Subcutaneous abdominal adipose tissue (tissue), 5 donors: ENCODE results near the gene ST6GALNAC5.

Source experiments
- H3K27ac ChIP-seq: one replicate; pipeline ENCODE4 v1.7.0; 2013; ENCODE audit warnings: low read depth, mild to moderate bottlenecking, inconsistent platforms, low read length, moderate library complexity
- H3K27me3 ChIP-seq, 5 donors: one replicate each; pipeline ENCODE4 v1.7.0; 2013; ENCODE audit warnings: low read length in 5 of 5, inconsistent platforms in 1 of 5; ENCODE audit not compliant: control insufficient read depth in 5 of 5, insufficient read depth in 4 of 5
- H3K36me3 ChIP-seq, 5 donors: one replicate each; pipeline ENCODE4 v1.7.0; 2013; ENCODE audit warnings: low read length in 5 of 5; ENCODE audit not compliant: control insufficient read depth in 5 of 5, insufficient read depth in 5 of 5
- H3K4me1 ChIP-seq, 5 donors: one replicate each; pipeline ENCODE4 v1.7.0; 2013; ENCODE audit warnings: low read length in 5 of 5, mild to moderate bottlenecking in 3 of 5, moderate library complexity in 1 of 5; ENCODE audit not compliant: control insufficient read depth in 5 of 5, insufficient read depth in 5 of 5
- H3K4me3 ChIP-seq, 5 donors: one replicate each; pipeline ENCODE4 v1.7.0; 2013; ENCODE audit warnings: low read length in 5 of 5, low read depth in 1 of 5
- H3K9ac ChIP-seq, 5 donors: one replicate each; pipeline ENCODE4 v1.7.0; 2013; ENCODE audit warnings: low read length in 5 of 5, mild to moderate bottlenecking in 4 of 5, moderate library complexity in 3 of 5
- H3K9me3 ChIP-seq, 5 donors: one replicate each; pipeline ENCODE4 v1.7.0; 2013; ENCODE audit warnings: low read length in 5 of 5; ENCODE audit not compliant: control insufficient read depth in 5 of 5
- donor health status: healthy.
- donor health status: healthy.
- donor health status: healthy.
- donor health status: healthy.
- donor health status: healthy.

The ST6GALNAC5 gene

DNA sequence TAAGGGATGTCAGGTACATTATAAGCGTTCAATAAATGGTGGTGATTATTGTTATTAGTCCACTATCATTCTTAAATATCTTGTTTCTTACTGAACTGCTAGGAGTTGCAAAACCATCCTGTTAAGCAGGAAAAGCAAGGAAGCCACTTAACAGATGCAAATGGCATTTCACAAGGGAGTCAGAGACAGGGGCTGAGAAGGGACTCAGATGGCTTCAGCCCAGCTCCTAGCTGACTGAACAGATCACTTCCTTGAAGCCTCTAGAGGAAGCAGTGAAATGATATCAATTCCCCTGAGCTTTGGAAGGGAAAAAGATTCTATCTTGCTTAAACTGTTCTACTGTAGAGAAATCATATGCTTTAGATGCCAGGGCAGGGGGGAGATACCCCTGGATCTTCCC, 151.5 kb downstream of the ST6GALNAC5 start:
- Histone ChIP-seq H3K4me3 (no peak overlapping the region), H3K36me3 (no peaks in the 10 kb centered on the region), H3K27ac (no peak overlapping the region), H3K4me1 (no peaks in the 10 kb centered on the region), H3K9ac (no peak overlapping the region), H3K9me3 (no peaks in the 10 kb centered on the region), H3K27me3 (no peaks in the 10 kb centered on the region)

DNA sequence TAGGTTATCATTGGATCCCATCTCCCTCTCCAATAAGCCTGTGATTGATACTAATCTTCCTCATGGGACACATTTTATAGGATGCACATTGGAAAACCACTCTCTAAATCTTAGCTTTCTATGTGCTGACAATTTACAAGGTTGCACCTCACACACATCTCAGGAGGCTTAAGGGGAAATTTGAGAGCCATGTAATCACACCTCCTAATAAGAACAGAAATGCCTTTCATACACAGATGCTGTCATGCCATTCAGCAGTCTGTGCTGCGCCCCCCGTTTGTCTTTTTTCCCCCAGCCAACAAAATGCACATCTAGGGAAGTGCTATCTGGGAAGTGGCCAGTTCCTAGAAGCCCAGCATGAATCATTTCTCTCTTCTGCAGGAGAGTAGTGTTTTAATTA, 154.5 kb downstream of the ST6GALNAC5 start:
- no peak overlapping the region for H3K9ac ChIP-seq
- peaks cover 0 to 3% (median 0%) of the 10 kb centered on the region in 5 donors for H3K27me3 ChIP-seq
- H3K4me3 ChIP-seq = no peak overlapping the region
- H3K9me3 ChIP-seq = no peaks in the 10 kb centered on the region
- H3K36me3 ChIP-seq = no peaks in the 10 kb centered on the region
- H3K4me1 ChIP-seq = no peaks in the 10 kb centered on the region
- no peak overlapping the region for H3K27ac ChIP-seq

DNA sequence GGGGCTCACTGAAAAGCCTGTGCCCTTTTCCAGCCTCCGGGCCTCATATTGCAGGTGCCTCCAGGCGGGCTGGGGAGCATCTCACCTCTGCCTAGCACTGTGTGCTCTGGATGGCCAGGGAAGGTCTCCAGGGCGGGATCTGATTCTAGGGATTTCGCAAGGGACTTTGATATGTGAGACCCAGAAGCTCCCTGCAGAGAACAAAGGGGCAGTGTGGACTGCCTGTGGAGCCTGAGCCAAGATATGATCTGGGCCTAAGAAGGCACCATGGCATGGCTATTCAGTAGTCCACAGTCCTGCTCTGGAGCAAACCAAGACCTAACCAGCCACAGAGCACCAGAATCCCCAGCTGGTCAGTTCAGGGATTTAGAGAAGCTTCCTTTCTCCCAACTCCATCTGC, 157.2 kb downstream of the ST6GALNAC5 start:
- Histone ChIP-seq H3K4me1 (no peaks in the 10 kb centered on the region), H3K9ac (no peak overlapping the region), H3K27ac (no peak overlapping the region), H3K9me3 (no peaks in the 10 kb centered on the region), H3K4me3 (no peak overlapping the region), H3K36me3 (no peaks in the 10 kb centered on the region), H3K27me3 (peaks cover 0 to 4% (median 0%) of the 10 kb centered on the region in 5 donors)

DNA sequence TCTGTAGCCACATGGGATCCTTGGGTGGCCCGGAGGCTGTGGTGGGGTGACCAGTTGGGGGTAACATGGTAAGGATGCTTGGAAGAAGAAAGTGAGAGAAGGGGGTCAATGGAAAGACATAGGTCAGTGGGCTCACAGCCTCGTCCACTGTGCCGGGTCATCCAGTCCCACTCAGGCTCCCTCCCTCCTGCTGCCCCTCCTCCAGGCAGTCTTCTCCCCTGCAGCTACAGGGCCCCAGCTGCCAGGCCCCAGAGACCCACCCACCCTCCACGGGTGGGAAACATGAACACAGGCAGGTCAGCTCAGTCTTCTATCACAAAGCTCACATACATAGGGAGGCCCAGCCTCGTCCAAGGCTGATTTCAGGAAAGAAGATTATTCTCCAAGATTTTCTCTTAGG, 158.3 kb downstream of the ST6GALNAC5 start:
- no peak overlapping the region for H3K9ac ChIP-seq

DNA sequence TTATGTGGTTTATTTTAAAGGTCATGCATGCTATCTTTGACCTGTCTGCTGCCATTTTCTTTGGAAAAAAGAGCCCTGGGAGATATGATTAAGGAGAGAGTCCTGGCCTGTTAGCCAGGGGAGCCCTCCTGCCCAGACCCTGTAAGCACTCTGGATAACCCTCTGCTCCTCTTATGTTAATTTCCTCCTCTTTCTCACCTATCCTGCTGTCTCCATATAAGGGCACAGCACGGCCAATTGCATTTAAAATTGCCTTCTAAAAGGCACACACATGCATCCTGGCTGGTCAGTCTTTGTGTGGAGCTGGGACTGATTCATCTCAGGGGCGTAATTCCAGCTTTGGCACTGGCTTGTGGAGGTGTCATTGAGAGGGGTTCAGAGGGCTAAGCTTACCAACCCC, 158.9 kb downstream of the ST6GALNAC5 start:
- Histone ChIP-seq H3K36me3 (no peaks in the 10 kb centered on the region), H3K4me1 (no peaks in the 10 kb centered on the region), H3K9me3 (no peaks in the 10 kb centered on the region)

More for the DNA sequence above, 158.3 kb downstream of the ST6GALNAC5 start:
- Histone ChIP-seq H3K4me1 (no peaks in the 10 kb centered on the region), H3K36me3 (no peaks in the 10 kb centered on the region), H3K27me3 (peaks cover 0 to 4% (median 0%) of the 10 kb centered on the region in 5 donors), H3K9me3 (no peaks in the 10 kb centered on the region), H3K4me3 (no peak overlapping the region), H3K27ac (no peak overlapping the region)

DNA sequence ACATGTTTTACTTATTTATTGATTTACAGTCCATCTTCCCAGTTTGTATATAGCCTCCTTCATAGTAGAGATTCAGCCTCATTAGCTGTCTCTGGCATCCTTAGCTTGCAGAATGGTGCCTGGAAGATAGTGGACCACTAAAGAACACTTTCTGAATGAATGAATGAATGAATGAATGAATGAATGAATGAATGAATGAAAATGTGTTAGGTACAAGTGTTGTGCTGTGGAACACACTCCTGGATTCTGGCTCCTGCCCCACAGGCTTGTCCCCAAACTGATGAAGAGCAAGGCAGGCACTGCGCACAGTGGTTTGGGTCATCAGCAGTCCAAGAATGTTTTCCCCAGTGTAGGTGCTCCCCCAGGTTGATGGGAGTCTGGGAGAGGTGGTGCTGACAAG, 159.4 kb downstream of the ST6GALNAC5 start:
- Histone ChIP-seq H3K4me1 (no peaks in the 10 kb centered on the region), H3K9me3 (no peaks in the 10 kb centered on the region), H3K36me3 (no peaks in the 10 kb centered on the region), H3K9ac (no peak overlapping the region), H3K27ac (no peak overlapping the region), H3K27me3 (peaks cover 0 to 4% (median 3%) of the 10 kb centered on the region in 5 donors), H3K4me3 (no peak overlapping the region)

More for the DNA sequence above, 158.9 kb downstream of the ST6GALNAC5 start:
- H3K4me3 ChIP-seq = no peak overlapping the region
- peaks cover 0 to 4% (median 3%) of the 10 kb centered on the region in 5 donors for H3K27me3 ChIP-seq
- H3K27ac ChIP-seq = no peak overlapping the region
- H3K9ac ChIP-seq = no peak overlapping the region

DNA sequence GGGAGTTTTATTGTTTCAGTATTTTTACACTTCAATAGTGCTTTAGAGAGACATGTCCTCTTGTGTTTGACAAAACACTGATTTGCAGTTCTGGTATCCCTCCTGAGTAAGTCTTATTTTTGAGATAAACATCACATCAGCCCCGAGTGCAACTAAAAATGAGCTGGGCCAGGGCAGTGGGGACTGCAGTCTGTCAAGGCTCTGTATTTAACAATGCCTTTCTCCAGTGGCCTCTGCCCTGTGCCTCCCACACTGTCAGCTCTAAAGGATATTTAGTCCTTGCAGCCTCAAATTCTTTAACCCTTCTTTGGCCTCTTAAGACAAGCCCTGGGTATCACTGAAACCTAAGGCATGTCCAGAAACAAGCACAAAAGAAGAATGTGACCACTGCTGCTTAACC, 160.6 kb downstream of the ST6GALNAC5 start:
- H3K4me1 ChIP-seq = no peaks in the 10 kb centered on the region
- H3K27me3 ChIP-seq = peaks cover 0 to 4% (median 3%) of the 10 kb centered on the region in 5 donors
- no peak overlapping the region for H3K9ac ChIP-seq
- no peak overlapping the region for H3K4me3 ChIP-seq
- H3K36me3 ChIP-seq = no peaks in the 10 kb centered on the region
- H3K9me3 ChIP-seq = no peaks in the 10 kb centered on the region
- H3K27ac ChIP-seq = no peak overlapping the region

DNA sequence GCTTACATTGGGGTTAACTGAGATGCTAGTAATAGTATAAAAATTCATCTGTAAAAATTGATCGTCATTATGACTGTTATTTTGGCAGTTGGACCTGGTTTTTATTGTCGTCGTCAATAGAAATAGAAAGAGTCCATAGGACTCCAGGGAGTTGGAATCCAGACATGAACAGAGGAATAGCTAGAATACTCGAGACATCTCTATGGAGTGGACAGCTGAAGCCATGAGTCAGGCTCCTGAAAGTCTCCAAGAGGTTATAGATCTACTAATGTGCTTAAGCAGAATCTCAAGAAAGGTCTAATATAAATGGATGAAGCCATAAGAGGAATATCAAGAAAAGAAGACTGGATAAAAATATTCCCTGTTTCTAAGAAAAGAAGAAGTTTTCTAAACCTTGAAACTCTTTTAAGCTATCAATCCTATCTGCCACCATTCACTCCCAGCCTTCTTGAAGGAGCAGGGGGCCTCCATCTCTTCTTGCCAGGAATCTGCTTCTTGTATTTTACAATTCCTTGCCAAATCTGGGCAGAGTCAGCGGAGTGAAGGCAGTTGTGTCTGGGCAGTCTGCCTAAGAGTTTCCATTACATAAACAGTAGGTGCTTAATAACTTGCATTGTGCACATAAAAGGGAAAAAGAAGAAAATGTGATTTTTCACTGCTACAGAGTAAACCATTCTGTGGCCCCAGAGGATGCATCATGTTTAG, 163.3 kb downstream of the ST6GALNAC5 start:
- H3K9me3 ChIP-seq = no peaks in the 10 kb centered on the region
- no peak overlapping the region for H3K27ac ChIP-seq
- no peaks in the 10 kb centered on the region for H3K36me3 ChIP-seq
- peaks cover 0 to 5% (median 3%) of the 10 kb centered on the region in 5 donors for H3K27me3 ChIP-seq
- no peaks in the 10 kb centered on the region for H3K4me1 ChIP-seq
- H3K9ac ChIP-seq = no peak overlapping the region
- no peak overlapping the region for H3K4me3 ChIP-seq

DNA sequence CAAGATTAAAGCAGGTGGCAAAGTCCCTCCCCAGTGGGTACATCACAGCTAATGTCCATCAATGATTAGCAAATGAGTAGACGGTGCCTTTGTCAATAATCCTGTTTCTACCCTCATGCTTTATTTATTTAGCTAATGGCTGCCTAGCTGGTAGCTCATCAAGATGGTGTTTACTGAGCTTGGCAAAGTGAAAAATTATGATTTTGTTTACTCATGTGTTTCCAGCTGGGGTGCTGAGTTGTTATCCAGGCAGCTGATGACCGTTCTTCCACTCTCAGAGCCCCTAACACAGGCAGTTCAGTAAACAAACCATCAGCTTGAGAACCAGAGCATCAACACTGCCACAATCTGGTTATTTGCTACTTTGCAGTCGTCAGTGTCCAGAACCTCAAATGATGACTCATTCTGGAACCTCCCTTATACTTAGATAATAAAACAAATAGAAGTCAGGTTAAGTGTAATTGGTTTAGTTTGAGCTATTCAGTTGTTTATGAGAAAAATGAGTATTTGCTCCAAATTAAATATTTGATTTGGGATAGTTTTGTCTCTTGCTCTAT, 163.9 kb downstream of the ST6GALNAC5 start:
- Histone ChIP-seq H3K4me3 (no peak overlapping the region), H3K4me1 (no peaks in the 10 kb centered on the region)

DNA sequence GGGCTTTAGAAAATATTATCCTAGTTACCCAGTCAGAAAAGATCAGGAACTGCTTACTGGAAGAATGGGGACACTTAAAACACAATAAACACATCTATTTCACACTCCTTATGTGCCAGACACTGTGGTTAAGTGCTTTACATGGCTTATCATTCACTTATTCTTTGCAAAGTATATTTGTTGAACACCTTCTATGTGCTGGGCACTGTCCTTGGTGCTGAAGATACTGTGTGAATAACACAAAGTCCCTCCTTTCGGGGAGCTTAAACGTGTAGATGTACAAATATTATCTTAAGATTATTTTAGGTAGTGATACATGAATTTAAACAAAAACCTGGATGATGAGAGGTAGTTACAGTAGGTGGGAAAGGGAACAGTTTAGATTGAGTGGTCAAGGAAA, 169.3 kb downstream of the ST6GALNAC5 start:
- H3K27ac ChIP-seq = no peak overlapping the region
- H3K36me3 ChIP-seq = no peaks in the 10 kb centered on the region
- H3K9ac ChIP-seq = no peak overlapping the region
- peaks cover 0 to 2% (median 0%) of the 10 kb centered on the region in 5 donors for H3K27me3 ChIP-seq
- H3K4me3 ChIP-seq = no peak overlapping the region
- no peaks in the 10 kb centered on the region for H3K4me1 ChIP-seq
- H3K9me3 ChIP-seq = peaks cover 0 to 6% (median 0%) of the 10 kb centered on the region in 5 donors

More for the DNA sequence above, 163.9 kb downstream of the ST6GALNAC5 start:
- Histone ChIP-seq H3K27ac (no peak overlapping the region), H3K27me3 (peaks cover 0 to 4% (median 3%) of the 10 kb centered on the region in 5 donors), H3K9me3 (no peaks in the 10 kb centered on the region), H3K9ac (no peak overlapping the region), H3K36me3 (no peaks in the 10 kb centered on the region)
